HG03060 (cell line): ENCODE measurements around the gene KRT4.
"Not testable (repeated sequence)": the region's sequence is repeated elsewhere in the genome, so short reads cannot be mapped to it uniquely, and the experiment has no call there.

Source experiments
- ATAC-seq: cut with Tn5 transposase; IDR thresholded peaks from one replicate; pipeline ENCODE4 v1.9.1; 2021; ENCODE audit warnings: low read depth, moderate number of reproducible peaks; ENCODE audit not compliant: unreplicated experiment

KRT4 gene

GRCh38 chr12:52776913-52777395, 37.0 kb downstream of the KRT4 start, which contains the start of gene KRT76:
TSS of gene KRT76 (minus strand) at chr12:52777345. CDS start at chr12:52777291, 54 bp downstream.
- no peak for ATAC-seq

- ATAC-seq: no peak
These were observed 37.5 kb downstream of the KRT4 start for GRCh38 chr12:52776435-52776834.

GRCh38 chr12:52774629-52775250, 39.2 kb downstream of the KRT4 start:
- ATAC-seq: no peak

GRCh38 chr12:52772772-52773171, 41.1 kb downstream of the KRT4 start:
- no peak for ATAC-seq

- no peak for ATAC-seq
These were observed 41.7 kb downstream of the KRT4 start for GRCh38 chr12:52772188-52772587.

- no peak for ATAC-seq
These were observed 42.4 kb downstream of the KRT4 start for GRCh38 chr12:52771505-52771904.

- ATAC-seq: no peak
These were observed 42.8 kb downstream of the KRT4 start for GRCh38 chr12:52771088-52771487.

- no peak for ATAC-seq
These were observed 44.0 kb downstream of the KRT4 start for GRCh38 chr12:52769946-52770345.

GRCh38 chr12:52769354-52769753, 44.6 kb downstream of the KRT4 start:
- no peak for ATAC-seq

GRCh38 chr12:52768479-52769200, 45.3 kb downstream of the KRT4 start:
- ATAC-seq: no peak

- no peak for ATAC-seq
These were observed 46.5 kb downstream of the KRT4 start for GRCh38 chr12:52767427-52767826.

- no peak for ATAC-seq
These were observed 46.9 kb downstream of the KRT4 start for GRCh38 chr12:52767020-52767379.

GRCh38 chr12:52766351-52767019, 47.4 kb downstream of the KRT4 start:
- ATAC-seq: no peak

GRCh38 chr12:52765702-52766101, 48.2 kb downstream of the KRT4 start:
- no peak for ATAC-seq

- no peak for ATAC-seq
These were observed 49.9 kb downstream of the KRT4 start for GRCh38 chr12:52763991-52764390.

- ATAC-seq: no peak
These were observed 50.8 kb downstream of the KRT4 start for GRCh38 chr12:52763036-52763659.

GRCh38 chr12:52761802-52762201, 52.1 kb downstream of the KRT4 start:
- ATAC-seq: no peak

GRCh38 chr12:52761218-52761617, 52.7 kb downstream of the KRT4 start:
- ATAC-seq: not testable (repeated sequence)

- ATAC-seq: no peak
These were observed 53.3 kb downstream of the KRT4 start for GRCh38 chr12:52760623-52761022.

GRCh38 chr12:52759695-52760094, 54.2 kb downstream of the KRT4 start:
- ATAC-seq: no peak

GRCh38 chr12:52759218-52759617, 54.7 kb downstream of the KRT4 start:
- no peak for ATAC-seq
